Keratinocyte (primary cell): ENCODE data around the gene ZNF506.

Source experiments
- EZH2 ChIP-seq: IDR thresholded peaks from one replicate; pipeline ENCODE4 v1.6.1; 2012; ENCODE audit warnings: inconsistent platforms, mild to moderate bottlenecking, low read length, moderate library complexity
- TF ChIP-seq, protein P1 (sequence below), 3 experiments: IDR thresholded peaks in 1 of 3; conservative IDR thresholded peaks in 1 of 3; optimal IDR thresholded peaks in 1 of 3; 2 replicates in 2 of 3; 3 replicates in 1 of 3; pipeline versions ENCODE3 to v1.5.1; 2011; ENCODE audit warnings: low read length in 3 of 3, mild to moderate bottlenecking in 3 of 3, moderate library complexity in 2 of 3, control low read depth in 1 of 3, inconsistent platforms in 1 of 3; ENCODE audit not compliant: insufficient read depth in 2 of 3; ENCODE audit errors: extremely low read depth in 1 of 3

DNA sequence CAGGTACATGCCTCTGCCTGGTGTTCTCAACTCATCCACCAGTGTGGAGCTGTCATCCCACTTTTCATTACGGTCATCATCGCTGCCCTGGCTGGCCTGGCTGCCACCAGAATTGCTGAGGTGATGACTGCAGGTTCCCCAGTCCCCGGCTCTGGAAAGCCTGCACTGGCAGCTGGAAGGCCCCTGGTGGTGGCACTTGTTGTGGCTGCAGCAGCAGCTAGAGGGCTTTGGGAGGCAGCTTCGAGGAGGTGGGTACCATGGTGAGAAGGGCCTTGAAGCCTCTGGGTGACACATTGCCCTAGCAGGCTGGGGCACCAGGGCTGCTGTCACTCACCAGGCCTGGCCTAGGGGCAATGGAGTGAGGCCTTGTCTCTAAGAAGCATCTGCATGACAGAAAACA, 63.4 kb downstream of the ZNF506 start:
- TF ChIP-seq, protein P1, sequence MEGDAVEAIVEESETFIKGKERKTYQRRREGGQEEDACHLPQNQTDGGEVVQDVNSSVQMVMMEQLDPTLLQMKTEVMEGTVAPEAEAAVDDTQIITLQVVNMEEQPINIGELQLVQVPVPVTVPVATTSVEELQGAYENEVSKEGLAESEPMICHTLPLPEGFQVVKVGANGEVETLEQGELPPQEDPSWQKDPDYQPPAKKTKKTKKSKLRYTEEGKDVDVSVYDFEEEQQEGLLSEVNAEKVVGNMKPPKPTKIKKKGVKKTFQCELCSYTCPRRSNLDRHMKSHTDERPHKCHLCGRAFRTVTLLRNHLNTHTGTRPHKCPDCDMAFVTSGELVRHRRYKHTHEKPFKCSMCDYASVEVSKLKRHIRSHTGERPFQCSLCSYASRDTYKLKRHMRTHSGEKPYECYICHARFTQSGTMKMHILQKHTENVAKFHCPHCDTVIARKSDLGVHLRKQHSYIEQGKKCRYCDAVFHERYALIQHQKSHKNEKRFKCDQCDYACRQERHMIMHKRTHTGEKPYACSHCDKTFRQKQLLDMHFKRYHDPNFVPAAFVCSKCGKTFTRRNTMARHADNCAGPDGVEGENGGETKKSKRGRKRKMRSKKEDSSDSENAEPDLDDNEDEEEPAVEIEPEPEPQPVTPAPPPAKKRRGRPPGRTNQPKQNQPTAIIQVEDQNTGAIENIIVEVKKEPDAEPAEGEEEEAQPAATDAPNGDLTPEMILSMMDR (optimal IDR thresholded peaks at IDR 0.05 in 1 of 3, IDR thresholded peaks at IDR 0.05 in 1 of 3, conservative IDR thresholded peaks at IDR 0.05 in 1 of 3; ENCODE audit: extremely low read depth in 1 of 3, insufficient read depth in 2 of 3, low read length in 3 of 3) = no peak
- no peak for TF ChIP-seq EZH2
